Measurements from ENCODE around the gene FCN3.

FCN3 gene

DNA sequence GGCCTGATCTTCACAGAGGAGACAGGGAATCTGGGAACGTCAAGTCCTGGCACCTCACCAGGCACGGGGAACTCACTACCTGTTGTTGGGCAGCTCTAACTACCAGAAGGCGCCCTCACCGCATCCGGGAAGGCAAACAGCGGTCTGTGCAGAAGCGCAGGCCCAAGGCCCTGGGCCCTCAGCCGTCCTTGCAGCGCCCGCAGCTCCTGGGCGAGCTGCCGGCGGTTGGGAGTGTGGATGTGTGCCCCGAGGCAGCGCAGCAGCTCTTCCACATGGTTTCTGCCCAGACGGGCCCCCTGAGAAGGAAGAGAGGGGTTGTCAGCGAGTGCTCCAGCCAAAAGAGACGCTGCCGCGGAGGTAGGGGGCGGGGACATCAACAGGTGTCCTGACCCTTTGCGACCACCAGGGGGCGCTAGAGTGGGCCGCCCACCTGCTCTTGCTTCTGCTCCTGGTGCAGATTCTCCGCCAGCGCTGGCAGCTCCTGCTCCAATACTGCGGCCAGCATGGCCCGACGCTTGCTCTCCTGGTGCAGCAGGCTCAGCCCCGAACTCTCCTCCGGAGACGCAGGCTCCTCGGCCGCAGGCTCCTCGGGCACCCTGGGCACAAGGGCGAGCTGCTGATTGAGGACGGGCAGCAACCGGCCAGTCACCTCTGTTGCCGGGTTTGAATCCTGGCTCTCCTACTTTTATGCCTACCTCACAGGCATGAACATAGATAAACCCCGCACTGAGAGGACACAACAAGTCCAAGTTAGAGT, 17.2 kb downstream of the FCN3 start:
- DNase-seq, result peak in 1 of 2 experiments; percentile 80

DNA sequence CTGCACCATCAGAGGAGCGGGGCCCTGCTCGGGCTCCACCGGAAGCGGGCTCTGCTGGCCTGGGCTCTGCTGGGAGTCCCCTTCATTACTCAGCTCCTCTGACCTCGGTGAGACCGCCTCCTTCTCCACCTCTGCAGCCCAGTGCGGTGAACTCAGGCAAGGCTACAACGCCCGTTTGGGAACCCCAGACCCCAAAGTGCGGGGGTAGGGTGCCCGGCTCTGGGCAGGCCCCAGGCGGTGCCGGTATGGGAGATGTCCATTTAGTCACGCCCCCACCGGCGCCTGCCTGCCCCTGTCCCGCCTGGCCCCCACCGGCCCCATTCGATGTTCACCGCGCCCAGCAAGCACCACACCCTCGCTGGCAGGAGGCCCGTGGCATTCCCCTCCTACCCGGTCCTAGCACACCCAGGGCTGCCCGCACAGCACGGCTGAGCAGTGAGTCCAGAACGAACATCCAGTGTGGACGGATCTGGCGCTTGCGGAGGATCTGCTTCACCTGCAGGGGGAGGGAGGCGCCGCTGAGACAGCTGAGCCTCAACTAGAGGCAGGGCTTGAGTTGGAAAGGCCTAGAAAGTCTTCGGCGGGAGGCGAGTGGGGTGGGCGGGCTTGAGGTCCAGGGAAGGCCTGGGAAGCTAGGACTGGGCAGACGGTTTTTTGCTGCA, 17.9 kb downstream of the FCN3 start:
- DNase-seq, result no peak

DNA sequence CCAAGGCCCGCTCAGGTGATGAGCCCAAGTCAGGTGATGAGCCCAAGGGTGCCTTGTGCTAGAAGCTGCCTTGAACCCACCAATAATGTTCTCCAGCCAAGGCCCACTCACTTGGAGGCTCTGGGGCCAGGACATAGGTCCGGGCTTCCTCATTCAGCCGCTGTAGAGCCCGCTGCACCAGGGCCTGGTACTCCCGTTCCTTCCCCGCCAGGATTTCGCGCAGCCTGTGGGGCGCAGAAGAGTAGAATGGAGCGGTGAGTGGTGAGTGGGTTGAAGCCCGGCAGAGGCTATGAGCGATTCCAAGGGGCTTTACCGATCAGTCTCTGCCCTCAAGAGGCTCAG, 18.4 kb downstream of the FCN3 start:
- DNase-seq, result no peak

DNA sequence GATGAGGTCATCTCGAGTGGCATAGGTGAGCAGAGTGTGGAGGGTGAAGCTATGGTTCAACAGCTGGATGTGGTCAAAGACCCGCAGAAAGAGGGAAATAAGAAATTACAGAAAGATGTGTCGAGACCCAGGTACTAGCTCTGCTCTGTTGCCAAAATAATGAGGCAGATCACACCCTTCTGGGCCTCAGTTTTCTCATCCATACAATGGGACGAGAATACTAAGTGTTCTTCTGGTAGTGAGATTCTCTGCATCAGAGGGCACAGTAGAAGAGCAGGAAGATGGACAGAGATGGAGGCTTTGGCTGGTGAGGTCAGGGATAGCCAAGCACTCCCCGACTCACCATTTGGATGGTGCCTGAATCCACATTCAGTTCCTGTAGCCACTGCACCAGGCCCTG, 18.9 kb downstream of the FCN3 start:
- DNase-seq, result no peak

DNA sequence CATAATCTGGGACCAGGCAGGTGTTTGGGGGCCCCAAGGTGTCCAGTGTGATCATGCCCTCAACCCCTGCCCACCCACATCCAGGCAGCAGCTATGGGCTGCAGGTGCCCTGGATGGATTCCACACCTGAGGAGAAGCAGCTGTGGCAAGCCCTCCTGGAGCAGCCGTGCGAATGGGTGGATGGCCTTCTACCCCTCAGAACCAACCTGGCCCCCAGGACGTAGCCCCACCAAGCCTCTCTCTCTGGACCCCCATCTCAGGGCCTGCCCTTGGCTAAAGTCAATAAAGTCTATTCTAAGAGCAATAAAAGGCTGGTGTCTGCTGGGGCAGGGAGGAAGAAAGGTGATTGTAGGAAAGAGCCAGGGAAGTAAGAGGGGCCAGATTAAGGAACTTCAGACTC, 21.0 kb downstream of the FCN3 start:
- DNase-seq, result no peak

DNA sequence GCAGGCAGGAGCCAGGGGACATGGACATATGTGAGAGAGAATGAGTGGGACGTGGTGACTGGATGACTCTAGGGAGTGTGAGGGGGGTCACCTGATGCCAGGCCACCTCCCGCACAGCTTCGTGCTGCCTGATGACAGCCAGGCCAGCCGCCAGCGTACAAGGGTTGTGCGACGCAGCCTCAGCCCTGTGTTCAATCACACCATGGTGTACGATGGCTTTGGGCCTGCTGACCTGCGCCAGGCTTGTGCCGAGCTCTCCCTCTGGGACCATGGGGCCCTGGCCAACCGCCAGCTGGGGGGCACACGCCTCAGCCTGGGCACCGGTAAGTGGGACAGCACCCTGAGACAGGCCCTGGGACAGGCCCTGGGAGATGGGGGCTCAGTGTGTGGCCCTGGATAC, 21.5 kb downstream of the FCN3 start:
- no peak for DNase-seq

DNA sequence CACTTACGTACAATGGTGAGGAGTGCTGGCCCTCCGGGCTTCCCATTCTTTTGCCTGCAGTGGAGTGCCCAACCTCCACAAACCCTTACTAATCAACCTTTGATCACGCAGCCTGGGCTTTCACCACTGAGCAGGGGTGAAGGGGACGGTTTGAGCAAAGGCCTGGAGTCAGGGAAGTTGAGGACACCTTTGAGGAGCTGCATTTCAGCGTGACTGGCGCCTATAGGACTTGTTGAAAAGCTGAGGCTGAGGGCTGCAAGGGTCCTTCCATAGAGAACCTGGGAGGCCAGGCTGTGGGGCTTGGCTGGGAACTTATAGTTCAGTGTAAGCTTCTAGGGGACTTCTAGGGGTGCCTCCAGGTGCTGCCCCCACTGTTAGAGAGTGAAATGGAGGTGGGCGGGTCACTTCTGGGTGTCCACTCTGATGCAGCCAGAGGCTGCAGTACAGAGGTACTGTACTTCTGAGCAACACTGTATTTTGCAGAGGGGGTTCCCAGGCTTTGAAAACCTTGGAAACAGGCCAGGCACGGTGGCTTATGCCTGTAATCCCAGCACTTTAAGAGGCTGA, 23.0 kb downstream of the FCN3 start:
- DNase-seq, result no peak

DNA sequence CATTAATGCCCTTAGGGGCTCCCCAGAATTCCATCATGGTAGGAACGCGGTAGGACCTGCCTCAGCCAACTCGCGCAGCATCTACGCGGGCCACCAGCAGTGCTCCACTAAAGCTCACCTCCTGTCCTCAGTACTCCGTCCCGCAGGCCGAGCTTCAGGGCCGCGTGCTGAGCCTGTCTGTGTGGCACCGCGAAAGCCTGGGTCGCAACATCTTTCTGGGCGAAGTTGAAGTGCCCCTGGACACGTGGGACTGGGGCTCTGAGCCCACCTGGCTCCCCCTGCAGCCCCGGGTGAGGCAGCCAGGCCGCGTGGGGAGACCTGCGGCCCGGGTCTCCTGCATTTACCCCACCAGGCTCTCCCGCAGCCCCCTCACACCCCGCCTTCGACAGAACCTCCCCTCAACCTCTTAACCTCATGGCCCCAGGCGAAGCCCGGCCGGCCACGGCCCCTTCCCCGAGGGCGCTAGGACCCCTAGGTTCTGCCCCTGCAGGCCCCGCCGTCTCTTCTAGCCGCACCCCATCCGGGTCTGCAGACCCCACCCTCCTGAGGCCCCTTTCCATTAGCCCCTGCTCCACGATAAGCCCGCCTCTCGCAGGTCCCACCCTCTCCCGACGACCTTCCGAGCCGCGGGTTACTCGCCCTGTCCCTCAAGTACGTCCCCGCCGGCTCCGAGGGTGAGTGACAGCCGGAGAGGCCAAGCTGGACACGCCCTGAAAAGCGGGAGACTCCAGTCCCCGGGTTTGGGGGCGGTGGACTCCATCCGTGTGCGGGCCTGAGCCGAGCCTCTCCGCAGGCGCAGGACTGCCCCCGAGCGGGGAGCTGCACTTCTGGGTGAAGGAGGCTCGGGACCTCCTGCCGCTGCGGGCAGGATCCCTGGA, 23.7 kb downstream of the FCN3 start:
- DNase-seq, result no peak

DNA sequence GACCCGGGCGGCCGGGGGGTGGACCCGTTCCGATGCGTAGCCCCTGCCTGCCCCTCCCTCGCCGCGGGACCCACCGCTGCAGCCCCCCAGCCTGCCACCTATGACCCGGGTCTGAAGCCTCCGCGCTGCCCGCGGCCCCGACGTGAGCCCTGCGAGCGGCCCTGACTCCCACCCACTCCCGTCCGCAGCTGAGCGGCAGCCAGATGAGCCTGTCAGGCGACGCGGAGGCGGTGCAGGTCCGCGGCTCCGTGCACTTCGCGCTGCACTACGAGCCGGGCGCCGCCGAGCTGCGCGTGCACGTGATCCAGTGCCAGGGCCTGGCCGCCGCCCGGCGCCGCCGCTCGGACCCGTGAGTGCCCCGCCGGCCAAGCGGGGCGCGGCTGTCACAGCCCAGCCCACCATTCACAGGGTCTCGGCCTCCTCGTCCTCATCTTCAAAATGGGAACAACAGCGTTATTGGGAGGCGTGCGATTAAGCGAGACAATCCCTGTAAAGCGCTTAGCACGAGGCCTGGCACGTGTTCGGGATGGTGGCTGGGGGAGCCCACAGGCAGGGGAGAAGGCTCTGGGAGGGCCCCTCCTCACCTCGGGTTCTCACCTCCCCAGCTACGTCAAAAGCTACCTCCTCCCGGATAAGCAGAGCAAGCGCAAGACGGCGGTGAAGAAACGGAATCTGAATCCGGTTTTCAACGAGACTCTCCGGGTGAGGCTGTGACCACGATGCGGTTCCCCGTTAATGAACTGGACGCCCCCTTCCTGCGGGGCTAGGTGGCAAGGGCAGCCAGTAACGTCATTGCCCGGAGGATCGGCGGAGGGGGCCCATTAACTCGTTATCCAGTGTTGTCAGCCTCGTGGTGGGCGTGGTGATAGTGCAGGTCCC, 24.6 kb downstream of the FCN3 start:
- DNase-seq, result peak; percentile 40 to 91

DNA sequence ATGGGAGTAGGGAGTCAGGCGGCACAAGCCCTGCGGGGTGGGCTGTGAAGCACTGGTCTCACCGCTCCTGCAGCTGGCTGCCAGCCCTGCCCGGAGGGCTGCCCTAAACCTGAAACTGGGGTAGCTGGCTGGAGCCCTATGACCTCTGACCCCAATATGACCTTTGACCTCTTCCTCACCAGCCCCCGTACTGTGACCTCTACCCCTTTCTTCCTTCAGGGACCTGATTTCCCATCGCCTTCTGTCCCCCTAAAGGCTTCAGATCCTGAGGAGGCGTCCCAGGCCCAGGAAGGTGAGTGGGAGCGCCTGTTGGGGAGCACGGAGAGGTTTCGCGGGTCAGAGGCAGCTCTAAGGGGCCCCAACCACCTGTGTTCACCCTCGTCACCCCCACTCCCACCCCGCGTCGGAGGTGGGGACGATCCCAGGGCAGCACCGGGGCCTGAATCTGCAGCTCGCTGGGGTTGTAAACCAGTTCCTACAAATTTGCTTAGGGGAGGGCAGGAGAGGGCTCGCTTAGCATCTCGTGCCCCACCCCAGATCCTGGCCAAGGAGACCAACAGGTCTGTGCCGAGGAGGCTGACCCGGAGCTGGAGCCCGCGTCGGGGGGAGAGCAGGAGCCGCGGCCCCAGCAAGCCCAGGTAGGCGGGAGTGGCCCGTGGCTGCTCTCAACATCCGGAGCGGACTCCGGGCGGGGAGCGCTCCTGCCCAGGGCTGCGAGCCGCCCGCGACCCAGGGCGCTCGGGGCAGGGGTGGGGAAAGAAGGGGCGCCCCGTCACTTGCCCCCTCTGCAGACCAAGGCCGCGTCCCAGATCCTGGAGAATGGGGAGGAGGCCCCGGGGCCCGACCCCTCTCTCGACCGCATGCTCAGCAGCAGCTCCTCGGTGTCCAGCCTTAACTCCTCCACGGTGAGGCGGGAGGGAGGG, 25.5 kb downstream of the FCN3 start:
- peak; percentile 71 to 93 for DNase-seq

DNA sequence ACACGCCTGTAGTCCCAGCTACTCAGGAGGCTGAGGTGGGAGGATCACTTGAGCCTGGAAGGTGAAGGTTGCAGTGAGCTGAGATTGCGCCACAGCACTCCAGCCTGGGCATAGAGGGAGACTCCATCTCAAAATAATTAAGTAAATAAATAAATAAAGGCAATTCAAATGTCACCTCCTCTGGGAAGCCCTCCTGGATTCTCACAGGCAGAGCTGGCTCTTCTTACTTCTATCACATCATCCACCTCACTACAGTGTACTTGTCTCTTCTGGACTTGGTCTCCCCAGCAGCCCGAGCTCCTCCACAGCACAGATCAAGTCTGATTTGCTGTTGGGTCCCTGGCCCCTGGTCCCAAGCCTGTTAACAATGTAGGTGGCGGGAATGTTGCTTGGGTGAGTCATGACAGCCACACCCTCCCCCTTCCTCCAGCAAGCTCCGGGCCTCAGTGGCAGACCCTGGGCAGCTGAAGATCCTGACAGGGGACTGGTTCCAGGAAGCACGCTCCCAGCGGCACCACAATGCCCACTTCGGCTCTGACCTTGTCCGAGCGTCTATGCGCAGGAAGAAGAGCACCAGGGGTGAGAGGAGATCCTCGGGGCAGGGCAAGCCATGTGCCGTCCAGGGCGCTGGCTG, 27.5 kb downstream of the FCN3 start:
- DNase-seq, result no peak

DNA sequence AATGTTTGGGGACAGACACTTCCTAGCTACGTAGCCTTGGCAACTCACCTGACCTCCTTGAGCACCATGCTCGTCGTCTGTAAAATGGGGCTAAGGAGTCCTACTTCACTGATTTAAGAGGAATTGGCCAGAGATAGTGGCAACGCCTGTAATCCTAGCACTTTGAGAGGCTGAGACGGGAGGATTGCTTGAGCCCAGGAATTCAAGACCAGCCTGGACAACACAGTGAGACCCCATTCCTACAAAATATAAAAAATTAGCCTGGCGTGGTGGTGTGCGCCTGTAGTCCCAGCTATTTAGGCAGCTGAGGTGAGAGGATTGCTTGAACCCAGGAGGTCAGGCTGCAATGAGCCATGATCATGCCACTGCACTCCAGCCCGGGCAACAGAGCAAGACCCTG, 28.3 kb downstream of the FCN3 start:
- DNase-seq, result no peak

DNA sequence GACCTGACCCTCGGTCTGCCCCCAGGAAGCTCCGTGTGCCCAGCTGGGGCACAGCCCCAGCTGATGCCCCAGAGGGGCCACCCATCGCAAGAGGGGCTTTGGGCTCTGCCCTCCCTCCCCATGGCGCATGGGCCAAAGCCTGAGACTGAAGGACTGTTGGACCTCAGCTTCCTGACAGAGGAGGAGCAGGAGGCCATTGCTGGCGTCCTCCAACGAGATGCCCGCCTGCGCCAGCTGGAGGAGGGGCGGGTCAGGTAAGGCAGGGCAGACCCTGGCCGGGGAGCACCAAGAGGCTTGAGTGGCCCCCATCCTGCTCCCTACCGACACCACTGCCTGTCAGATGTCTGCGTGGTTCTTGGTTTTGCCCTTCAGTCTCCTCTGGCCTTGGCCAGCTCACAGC, 29.4 kb downstream of the FCN3 start:
- no peak for DNase-seq

DNA sequence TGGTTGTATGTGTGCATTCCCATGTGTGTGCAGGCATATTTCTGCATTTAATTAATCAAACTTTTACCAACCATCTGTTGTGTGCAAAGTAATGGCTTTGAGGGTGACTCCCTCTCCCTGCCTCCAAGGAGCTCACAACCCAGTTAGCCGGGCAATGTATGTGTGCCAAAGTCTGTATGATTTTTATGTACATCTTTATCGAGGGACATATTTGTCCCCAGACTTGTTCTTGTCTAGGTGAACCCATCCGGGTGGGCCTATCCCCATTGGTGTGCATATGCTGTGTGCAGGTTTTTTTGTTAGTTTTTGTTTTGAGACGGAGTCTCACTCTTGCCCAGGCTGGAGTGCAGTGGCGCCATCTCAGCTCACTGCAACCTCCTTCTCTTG, 31.0 kb downstream of the FCN3 start:
- peak in 1 of 2 experiments; percentile 45 for DNase-seq

DNA sequence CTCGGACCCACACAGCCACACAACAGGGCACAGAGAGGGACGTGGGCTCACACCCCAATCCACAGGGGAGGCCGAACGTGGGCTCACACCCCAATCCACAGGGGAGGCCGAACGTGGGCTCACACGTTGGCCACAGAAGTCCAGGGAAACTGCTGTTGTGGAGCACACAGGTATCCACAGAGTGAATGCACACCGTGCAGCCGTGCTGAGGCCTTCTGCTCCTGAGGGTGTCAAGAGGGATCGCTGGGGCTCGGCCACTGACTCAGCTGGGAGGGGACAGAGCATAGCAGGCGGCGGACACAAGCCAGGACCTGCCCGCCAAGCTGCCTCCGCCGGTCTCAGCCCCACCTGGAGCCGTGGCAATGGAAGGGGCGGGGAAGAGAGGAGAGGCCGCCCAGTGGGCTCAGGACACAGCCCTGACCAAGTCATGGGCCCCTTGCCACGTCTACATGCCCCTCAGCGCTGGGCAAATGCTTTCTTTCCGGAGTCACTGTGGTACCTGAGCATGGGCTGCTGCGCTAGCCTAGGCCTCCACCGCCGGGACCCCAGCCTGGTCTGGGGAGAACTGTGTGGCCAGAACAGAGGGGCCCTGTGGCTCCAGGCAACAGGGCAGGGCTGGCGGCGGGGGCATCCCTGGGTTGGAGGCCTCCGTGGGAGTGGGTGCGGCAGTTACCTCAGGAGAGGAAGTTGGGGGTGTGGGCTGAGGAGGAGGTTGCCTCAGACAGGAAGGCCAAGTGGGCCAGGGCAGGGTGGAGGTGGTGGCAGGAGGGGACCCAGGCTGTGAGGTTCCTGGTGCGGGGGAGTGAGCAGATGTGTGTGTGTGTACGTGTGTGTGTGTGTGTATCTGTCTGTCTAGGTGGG, 31.6 kb downstream of the FCN3 start:
- peak; percentile 33 to 87 for DNase-seq

DNA sequence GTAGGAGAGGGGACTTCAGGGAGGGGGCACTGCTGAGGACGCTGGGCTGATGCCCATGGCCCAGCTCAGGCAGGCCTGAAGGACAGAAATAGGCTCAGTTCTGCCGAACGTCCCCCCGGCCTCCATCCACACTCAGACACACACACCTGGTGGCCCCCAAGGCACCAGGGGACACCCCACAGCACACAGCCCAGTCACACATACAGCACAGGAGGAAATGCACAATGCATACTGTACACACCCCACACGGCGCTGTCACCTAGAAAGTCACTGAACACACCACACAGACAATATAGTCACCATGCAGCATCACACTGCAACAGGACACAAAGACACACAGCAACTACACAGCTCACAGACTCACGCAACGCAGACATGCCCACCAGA, 32.2 kb downstream of the FCN3 start:
- DNase-seq, result peak in 1 of 2 experiments; percentile 51

DNA sequence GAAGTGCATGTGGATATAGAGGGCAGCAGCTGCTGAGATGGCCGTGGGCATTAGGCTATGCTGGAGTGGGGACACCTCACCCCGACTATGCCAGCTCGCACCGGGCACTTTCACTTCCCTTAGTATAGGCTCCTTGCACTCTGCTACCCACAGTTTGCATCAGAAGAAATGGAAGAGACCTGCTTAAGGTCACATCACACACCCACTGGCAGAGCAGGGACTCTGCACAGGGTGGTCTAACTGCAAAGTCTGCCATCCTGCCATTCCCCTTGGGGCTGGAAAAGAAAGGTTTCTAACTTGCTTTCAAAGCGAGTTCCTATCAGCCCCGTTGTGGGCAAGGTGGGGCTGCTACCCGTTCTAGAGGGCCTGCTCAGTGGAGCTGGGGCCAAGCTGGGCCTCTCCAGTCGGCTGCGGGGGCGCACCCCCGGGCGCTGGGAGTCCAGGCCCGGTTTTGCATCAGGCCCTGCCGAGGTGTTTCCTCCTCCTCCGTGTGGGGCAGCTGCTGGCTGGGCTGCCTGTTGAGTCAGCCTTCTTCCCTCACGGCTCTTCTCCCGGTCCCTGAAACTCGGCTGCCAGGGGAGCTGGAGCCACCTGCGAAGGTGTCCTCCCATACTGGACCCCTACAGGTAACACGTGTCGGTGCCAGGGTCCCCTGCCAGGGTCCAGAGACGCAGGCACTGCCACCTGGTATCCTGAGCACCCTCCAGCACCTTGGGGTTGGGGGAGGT, 32.9 kb downstream of the FCN3 start, which contains the start of gene SYTL1:
Gene SYTL1 (plus strand): TSS at position 498 of the 728 bp plus-strand sequence. CDS start 3,313 bp downstream, outside the sequence.
- DNase-seq, result peak; percentile 54 to 91

DNA sequence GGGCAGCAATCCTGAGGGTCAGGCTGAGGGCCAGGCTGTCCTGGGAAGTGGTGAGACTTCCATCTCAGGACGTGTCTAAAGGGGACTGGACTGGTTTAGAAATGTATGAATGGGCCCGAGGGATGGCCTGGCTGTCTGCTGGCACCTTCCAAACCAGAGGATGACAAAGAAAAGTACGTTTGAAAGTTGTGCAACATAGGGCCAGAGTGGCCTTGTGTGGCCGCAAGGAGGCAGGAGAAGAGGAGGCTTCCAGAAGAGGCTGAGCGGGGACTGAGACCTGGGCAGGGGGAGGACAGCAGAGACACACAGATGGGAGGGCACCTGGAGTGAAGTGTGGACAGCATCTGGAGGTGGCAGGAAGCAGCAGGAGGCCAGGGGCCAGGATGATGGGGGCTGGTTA, 35.4 kb downstream of the FCN3 start:
- DNase-seq, result no peak

DNA sequence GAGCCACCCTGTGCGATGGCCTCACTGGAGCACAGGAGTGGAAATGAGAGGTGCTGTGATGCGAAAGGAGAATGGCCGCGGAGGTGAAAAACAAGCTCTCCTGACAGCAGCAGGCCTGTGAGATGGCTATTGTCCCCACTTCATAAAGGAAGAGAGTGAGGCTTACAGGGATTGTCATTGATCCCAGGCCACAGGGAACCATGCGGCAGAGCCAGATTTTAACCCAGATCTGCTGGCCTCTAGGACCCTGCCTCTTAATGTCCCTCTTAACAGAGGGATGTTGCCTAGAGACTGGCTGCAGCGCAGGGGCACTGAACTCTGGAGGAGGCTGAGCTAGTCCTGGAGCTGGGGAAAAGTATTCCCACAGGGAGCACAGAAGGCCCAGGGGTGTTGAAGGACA, 35.9 kb downstream of the FCN3 start:
- DNase-seq, result no peak
